K562 (cell line): ENCODE data around the gene FERMT3. TPM values are rescaled to one million over a fixed set of nuclear protein-coding genes. Genes with fewer than 3 reads are reported as not detected.

ENCODE experiments used
- ATAC-seq: fragments of 200-7000 bp; cut with Tn5 transposase; 3 replicates; pipeline ENCODE4 v1.9.1; 2020; ENCODE audit warnings: moderate library complexity
- BruUV-seq: library from RNA; stranded (reverse); fragments of 400-500 nt; replicated peaks from 2 replicates; lab custom pipeline; 2021; lab: Mats Ljungman, UMichigan
- CTCF ChIA-PET: fragments of 300-600 bp; formaldehyde crosslinking; extraction: SDS; loops from one replicate; lab custom pipeline; 2021; ENCODE audit warnings: low intra/inter-chr PET ratio; lab: Yijun Ruan, JAX
- POLR2A ChIA-PET: fragments of 300-600, 350-650 bp; sonication (Branson Sonifier 250); formaldehyde crosslinking; extraction: SDS; loops from one replicate; lab custom pipeline; 2021; ENCODE audit warnings: antibody characterized with exemption, inconsistent platforms; lab: Yijun Ruan, JAX
- DNase-seq, 4 experiments: peaks; one replicate each; pipeline versions ENCODE4 v3.0.0 to v3.0.0-alpha.2; 2011 to 2018; ENCODE audit warnings: low spot score in 3 of 4, mixed read lengths in 3 of 4; ENCODE audit errors: extremely low read depth in 1 of 4
- FAIRE-seq: peaks from 2 replicates; lab custom pipeline; 2011; peaks lifted over from hg19 to GRCh38; lab: Jason Lieb, UNC
- H2AFZ ChIP-seq: 2 replicates; pipeline ENCODE4 v1.6.0; 2011; ENCODE audit warnings: low read depth, low read length, control low read depth, inconsistent platforms
- H3K27ac ChIP-seq: fragments of 200-600 bp; 3 replicates; pipeline ENCODE4 v1.8.0; 2011; ENCODE audit warnings: low read depth, mild to moderate bottlenecking, control low read depth, inconsistent platforms, low read length, moderate library complexity, mixed read lengths; ENCODE audit errors: extremely low read depth
- H3K27me3 ChIP-seq, 2 experiments: fragments of 300-600 bp in 1 of 2; 2 replicates in 1 of 2; 3 replicates in 1 of 2; pipeline versions ENCODE4 v1.6.0 to v1.8.0; 2011; ENCODE audit warnings: inconsistent platforms in 2 of 2, low read length in 2 of 2, mild to moderate bottlenecking in 1 of 2, mixed read lengths in 1 of 2, moderate library complexity in 1 of 2; ENCODE audit not compliant: control insufficient read depth in 2 of 2, insufficient read depth in 2 of 2
- H3K36me3 ChIP-seq: fragments of 300-600 bp; 3 replicates; pipeline ENCODE4 v1.8.0; 2011; ENCODE audit warnings: mild to moderate bottlenecking, low read length, inconsistent platforms; ENCODE audit not compliant: control insufficient read depth, insufficient read depth
- H3K4me1 ChIP-seq, 2 experiments: fragments of 200-600 bp in 1 of 2; replicated peaks in 1 of 2; 2 replicates in 1 of 2; 3 replicates in 1 of 2; pipeline versions ENCODE4 v1.5.1 to v1.8.0; 2011; ENCODE audit warnings: inconsistent platforms in 2 of 2, low read length in 2 of 2, mild to moderate bottlenecking in 1 of 2, mixed read lengths in 1 of 2, moderate library complexity in 1 of 2; ENCODE audit not compliant: control insufficient read depth in 2 of 2, insufficient read depth in 2 of 2
- H3K4me2 ChIP-seq: 2 replicates; pipeline ENCODE4 v1.6.1; 2011; ENCODE audit warnings: low read length, control low read depth, inconsistent platforms, mixed read lengths; ENCODE audit not compliant: insufficient read depth
- H3K4me3 ChIP-seq: fragments of 200-600 bp; sonication (generic), shearing (Covaris generic); 2 replicates; pipeline ENCODE4 v1.5.1; 2016; ENCODE audit warnings: control low read depth, inconsistent platforms
- H3K79me2 ChIP-seq: fragments of 200-600 bp; 3 replicates; pipeline ENCODE4 v1.8.0; 2011; ENCODE audit warnings: low read length, inconsistent platforms; ENCODE audit not compliant: control insufficient read depth, insufficient read depth
- H3K9ac ChIP-seq, 2 experiments: 2 replicates each; pipeline versions ENCODE4 v1.6.0 to v1.6.1; 2011; ENCODE audit warnings: low read depth in 2 of 2, low read length in 2 of 2, control low read depth in 1 of 2, inconsistent platforms in 1 of 2, mild to moderate bottlenecking in 1 of 2, mixed read lengths in 1 of 2; ENCODE audit not compliant: insufficient read depth in 1 of 2
- H3K9me1 ChIP-seq: one replicate; pipeline ENCODE4 v1.6.0; 2011; ENCODE audit warnings: inconsistent platforms, mild to moderate bottlenecking, low read length, moderate library complexity; ENCODE audit not compliant: control insufficient read depth, insufficient read depth
- H3K9me3 ChIP-seq: replicated peaks from 2 replicates; pipeline ENCODE4 v1.5.1; 2011; ENCODE audit warnings: low read depth, low read length, inconsistent platforms; ENCODE audit not compliant: control insufficient read depth, insufficient read depth
- H4K20me1 ChIP-seq: replicated peaks from 2 replicates; pipeline ENCODE4 v1.6.1; 2011; ENCODE audit warnings: low read length, inconsistent platforms, mixed read lengths; ENCODE audit not compliant: control insufficient read depth, insufficient read depth
- BRCA1 ChIP-seq, 2 experiments: fragments of 450-650 bp in 1 of 2; sonication (generic) in 1 of 2; formaldehyde crosslinking in 1 of 2; IDR thresholded peaks; 2 replicates each; pipeline versions ENCODE4 v1.5.0 to v1.6.1; 2017 to 2020; ENCODE audit warnings: mild to moderate bottlenecking in 1 of 2, missing genetic modification reagents in 1 of 2
- CBFB ChIP-seq: sonication (generic); formaldehyde crosslinking; IDR thresholded peaks from 2 replicates; pipeline ENCODE4 v1.4.0; 2020; ENCODE audit warnings: mild to moderate bottlenecking, missing genetic modification reagents
- CHD1 ChIP-seq: fragments of 200-600 bp; sonication (generic); IDR thresholded peaks from one replicate; pipeline ENCODE4 v1.6.1; 2012; ENCODE audit warnings: mild to moderate bottlenecking, moderate library complexity, low read length, inconsistent platforms
- EP300 ChIP-seq: IDR thresholded peaks from 2 replicates; pipeline ENCODE4 v1.6.1; 2012; ENCODE audit warnings: low read length, improper control_type of control experiment
- ESRRA ChIP-seq: fragments of 450-650 bp; IDR thresholded peaks from 2 replicates; pipeline ENCODE4 v1.6.1; 2014; ENCODE audit warnings: low read depth, mild to moderate bottlenecking, moderate library complexity, borderline replicate concordance
- HCFC1 ChIP-seq: IDR thresholded peaks from 2 replicates; pipeline ENCODE4 v1.6.1; 2012; ENCODE audit warnings: low read depth, low read length, improper control_type of control experiment
- JUND ChIP-seq, 2 experiments: IDR thresholded peaks; 2 replicates in 1 of 2; 3 replicates in 1 of 2; pipeline ENCODE4 v1.6.1; 2011; ENCODE audit warnings: borderline replicate concordance in 2 of 2, low read depth in 2 of 2, low read length in 2 of 2, improper control_type of control experiment in 1 of 2, missing biosample characterization in 1 of 2, missing genetic modification characterization in 1 of 2, missing genetic modification reagents in 1 of 2
- MBD2 ChIP-seq: sonication (generic); IDR thresholded peaks from 2 replicates; pipeline ENCODE4 v1.6.1; 2016; ENCODE audit warnings: low read depth, borderline replicate concordance
- NRF1 ChIP-seq, 2 experiments: fragments of 450-650 bp; IDR thresholded peaks in 1 of 2; conservative IDR thresholded peaks in 1 of 2; 2 replicates each; pipeline ENCODE4 v1.6.1; 2014; ENCODE audit warnings: mild to moderate bottlenecking in 2 of 2
- POLR2H ChIP-seq: IDR thresholded peaks from 2 replicates; pipeline ENCODE4 v1.6.1; 2016; ENCODE audit warnings: missing genetic modification characterization, low read depth, mild to moderate bottlenecking, control low read depth, missing compliant biosample characterization, moderate library complexity
- PYGO2 ChIP-seq: fragments of 450-650 bp; IDR thresholded peaks from 2 replicates; pipeline ENCODE4 v1.6.1; 2016; ENCODE audit warnings: mild to moderate bottlenecking, missing genetic modification characterization, moderate library complexity, missing compliant biosample characterization
- RBFOX2 ChIP-seq: fragments of 200-400 bp; formaldehyde crosslinking; IDR thresholded peaks from 2 replicates; pipeline ENCODE4 v1.6.1; 2017; ENCODE audit warnings: low read depth, mild to moderate bottlenecking, low read length, moderate library complexity
- SAFB ChIP-seq: fragments of 200-400 bp; formaldehyde crosslinking; IDR thresholded peaks from 2 replicates; pipeline ENCODE4 v1.6.1; 2017; ENCODE audit warnings: low read depth, low read length, borderline replicate concordance
- SRF ChIP-seq, 2 experiments: fragments of 250-450, 450-650 bp in 1 of 2; sonication (Bioruptor Pico) in 1 of 2; sonication (generic) in 1 of 2; formaldehyde crosslinking; IDR thresholded peaks; 2 replicates each; pipeline versions ENCODE4 v1.5.0 to v1.5.1; 2020 to 2022; ENCODE audit warnings: mild to moderate bottlenecking in 1 of 2, missing genetic modification reagents in 1 of 2
- ZNF644 ChIP-seq: fragments of 200-800 bp; sonication (Bioruptor generic); IDR thresholded peaks from 2 replicates; pipeline ENCODE4 v1.6.1; 2016; ENCODE audit warnings: low read depth, missing genetic modification characterization, missing compliant biosample characterization
- ZNF79 ChIP-seq: fragments of 250-450 bp; sonication (Bioruptor Pico); IDR thresholded peaks from 2 replicates; pipeline ENCODE4 v1.4.0; 2020; ENCODE audit warnings: low read depth, mild to moderate bottlenecking, moderate library complexity
- WGBS: fragments of 100-300 bp; shearing (Covaris generic); methylation state at CpG from one replicate; pipeline ENCODE4 v1.1.6; 2016; ENCODE audit warnings: low coverage, mixed read lengths; ENCODE audit not compliant: insufficient coverage; ENCODE audit errors: missing lambda C conversion rate; 5-methylcytosine and 5-hydroxymethylcytosine counted together
- in situ Hi-C: fragments of 300-500 bp; cut with MboI; formaldehyde crosslinking; loops from 4 replicates; pipeline ENCODE4 v1.15.0; 2018; ENCODE audit warnings: inconsistent platforms, mixed read lengths
- intact Hi-C: fragments of 100-400 bp; cut with micrococcal nuclease; formaldehyde crosslinking; loops from 2 replicates; pipeline ENCODE4 v1.14.2; 2022
- polyA plus RNA-seq, 8 experiments: library from polyadenylated mRNA; depleted of rRNA in 4 of 8; stranded (reverse) in 5 of 8; unstranded in 3 of 8; fragments of >200 nt; fragmentation: Nextera tagmentation in 2 of 8; fragmentation: Illumina TruSeq in 1 of 8; extraction: Ambion mirVana in 2 of 8; extraction: Trizol in 1 of 8; gene quantifications; 2 replicates each; pipeline versions ENCODE4 v1.2.1 to v1.2.3, GENCODE V29; 2011 to 2014; ENCODE audit warnings: inconsistent platforms in 1 of 8, missing spikeins in 1 of 8
- total RNA-seq, 7 experiments: library from RNA; depleted of rRNA in 6 of 7; stranded (reverse); fragments of >200 nt in 6 of 7; fragmentation: Illumina TruSeq in 2 of 7; extraction: Trizol in 2 of 7; gene quantifications; 2 replicates each; pipeline versions ENCODE4 v1.2.1 to v1.2.3, GENCODE V29; 2011 to 2021; ENCODE audit warnings: low replicate concordance in 1 of 7
- TF ChIP-seq, protein P1 (sequence below): sonication (generic); formaldehyde crosslinking; IDR thresholded peaks from 2 replicates; pipeline ENCODE4 v1.5.0; 2020; ENCODE audit warnings: missing genetic modification reagents

FERMT3 gene
- total and polyA plus RNA-seq, 9 of the 15 experiments (the other 6 are each of a cell fraction or from before 2014, with no cell fraction given) = 3.2 to 275 (median 79.7) TPM

DNA sequence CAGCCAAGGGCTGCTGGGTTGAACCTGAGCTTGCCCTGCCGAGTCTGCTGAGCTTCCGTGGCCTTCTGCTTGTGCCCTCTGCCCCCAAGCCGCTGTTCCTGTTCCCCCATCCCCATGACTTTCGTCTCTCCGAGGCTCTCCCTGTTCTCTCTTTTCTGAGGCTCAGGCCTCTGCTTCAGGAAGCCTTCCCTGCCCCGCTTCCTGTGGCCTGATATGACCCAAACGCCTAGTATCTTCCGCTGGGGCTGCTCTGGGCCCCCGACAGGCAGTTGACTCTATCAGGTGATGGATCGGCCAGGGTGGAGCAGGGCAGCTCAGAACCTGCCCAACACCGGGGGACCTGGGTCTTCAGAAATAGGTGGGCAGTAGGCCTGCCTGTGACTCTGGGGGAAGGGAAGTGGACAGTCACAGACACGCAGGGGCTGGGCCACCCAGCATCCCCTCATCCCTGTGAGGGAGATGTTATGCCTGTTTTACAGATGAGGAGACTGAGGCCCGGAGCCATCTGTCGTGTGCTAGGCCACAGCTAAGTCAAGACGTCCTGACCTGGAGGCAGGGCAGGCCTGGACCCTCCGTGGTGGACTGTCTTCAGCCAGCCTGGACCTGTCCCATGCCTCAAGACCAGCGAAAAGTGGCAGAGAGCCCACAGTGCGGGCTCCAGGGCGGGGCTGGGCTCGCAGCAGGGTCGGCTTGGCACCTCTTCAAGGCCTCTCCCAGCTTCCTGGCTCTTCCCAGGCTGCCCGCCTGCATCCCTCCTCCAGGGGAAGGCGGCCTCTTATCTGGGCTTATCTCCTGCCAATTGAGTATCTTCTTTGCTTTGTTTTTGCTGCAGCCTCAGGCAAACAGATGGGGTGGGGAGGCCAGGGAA lies 61.7 kb downstream of the FERMT3 start:
- POLR2A ChIA-PET = interaction anchor here (0.6 to 5.7 kb wide), 15 partner anchors 8 to 74 kb away, joined by 3 to 58 read pairs (median 4); partner anchors contain the start of genes BAD, CATSPERZ, ESRRA and FERMT3
- Histone ChIP-seq H3K79me2 (peaks cover 36% of the 10 kb centered on the region), H3K36me3 (peaks cover 49% of the 10 kb centered on the region), H3K9ac (peak overlapping the region; percentile 89 to 99), H3K4me1 (peaks cover 28 to 59% of the 10 kb centered on the region in 2 experiments), H3K4me2 (peak overlapping the region; percentile 92), H3K27me3 (no peaks in the 10 kb centered on the region), H3K4me3 (peak overlapping the region; percentile 60), H4K20me1 (no peaks in the 10 kb centered on the region), H2AFZ (no peak overlapping the region; the same call in 1 of the 2 replicates), H3K27ac (peak overlapping the region; percentile 96), H3K9me1 (peaks cover 3% of the 10 kb centered on the region), H3K9me3 (no peaks in the 10 kb centered on the region)
- CTCF ChIA-PET = interaction anchor here (2.6 kb wide), 1 partner anchor 64 kb away, joined by 11 read pairs; no protein-coding TSS in a partner anchor
- BruUV-seq = no TSS peak
- no peak for ATAC-seq
- intact Hi-C loops = loop anchor here (2.0 kb wide), 1 partner anchor 21 kb away; the partner anchor contains the start of gene PPP1R14B
- in situ Hi-C loops = no loop called here
- no peak for FAIRE-seq
- WGBS = 31% methylated on average over 21 of the region's 23 CpGs
- DNase-seq = peak in 2 of 4 experiments; percentile 41 to 47
- no peak for TF ChIP-seq SAFB
- TF ChIP-seq ESRRA = no peak
- no peak for TF ChIP-seq MBD2
- TF ChIP-seq RBFOX2 = peak; percentile 38; the same call in 1 of the 2 replicates
- TF ChIP-seq POLR2H (tag) = peak; percentile 8; the same call in 1 of the 2 replicates
- no peak for TF ChIP-seq NRF1 (conservative IDR thresholded peaks at IDR 0.05 in 1 of 2, IDR thresholded peaks at IDR 0.05 in 1 of 2)
- no peak for TF ChIP-seq BRCA1 (IDR thresholded peaks at IDR 0.05)
- TF ChIP-seq BRCA1 (CRISPR knock-in tag; IDR thresholded peaks at IDR 0.05) = 0 out of 2 replicates have a peak, but pooled peaks have one; percentile 37
- TF ChIP-seq ZNF644 = no peak
- no peak for TF ChIP-seq CBFB (CRISPR knock-in tag)
- TF ChIP-seq SRF (CRISPR knock-in tag; IDR thresholded peaks at IDR 0.05) = no peak
- TF ChIP-seq HCFC1 = no peak
- 0 out of 2 replicates have a peak, but pooled peaks have one; percentile 2 for TF ChIP-seq JUND (IDR thresholded peaks at IDR 0.05; ENCODE audit: borderline replicate concordance, low read depth, low read length)
- no peak; the same call in 2 of the 3 replicates for TF ChIP-seq JUND (tag; IDR thresholded peaks at IDR 0.05; ENCODE audit: borderline replicate concordance, low read depth, low read length)
- 0 out of 2 replicates have a peak, but pooled peaks have one; percentile 23 for TF ChIP-seq ZNF79 (CRISPR knock-in tag)
- TF ChIP-seq, protein P1, sequence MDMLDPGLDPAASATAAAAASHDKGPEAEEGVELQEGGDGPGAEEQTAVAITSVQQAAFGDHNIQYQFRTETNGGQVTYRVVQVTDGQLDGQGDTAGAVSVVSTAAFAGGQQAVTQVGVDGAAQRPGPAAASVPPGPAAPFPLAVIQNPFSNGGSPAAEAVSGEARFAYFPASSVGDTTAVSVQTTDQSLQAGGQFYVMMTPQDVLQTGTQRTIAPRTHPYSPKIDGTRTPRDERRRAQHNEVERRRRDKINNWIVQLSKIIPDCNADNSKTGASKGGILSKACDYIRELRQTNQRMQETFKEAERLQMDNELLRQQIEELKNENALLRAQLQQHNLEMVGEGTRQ (CRISPR knock-in tag) = no peak
- no peak for TF ChIP-seq PYGO2 (tag)
- TF ChIP-seq EP300 = peak; percentile 51; the same call in 1 of the 2 replicates
- TF ChIP-seq CHD1 = peak; percentile 69
